NCI-H2107 (cell line): ENCODE results near the gene TCEA2.
"Not testable (repeated sequence)": the region's sequence is repeated elsewhere in the genome, so short reads cannot be mapped to it uniquely, and the experiment has no call there.

Experiments used
- DNase-seq: peaks from one replicate; lab custom pipeline; 2025; lab: John Stamatoyannopoulos, UW

The TCEA2 gene

DNA sequence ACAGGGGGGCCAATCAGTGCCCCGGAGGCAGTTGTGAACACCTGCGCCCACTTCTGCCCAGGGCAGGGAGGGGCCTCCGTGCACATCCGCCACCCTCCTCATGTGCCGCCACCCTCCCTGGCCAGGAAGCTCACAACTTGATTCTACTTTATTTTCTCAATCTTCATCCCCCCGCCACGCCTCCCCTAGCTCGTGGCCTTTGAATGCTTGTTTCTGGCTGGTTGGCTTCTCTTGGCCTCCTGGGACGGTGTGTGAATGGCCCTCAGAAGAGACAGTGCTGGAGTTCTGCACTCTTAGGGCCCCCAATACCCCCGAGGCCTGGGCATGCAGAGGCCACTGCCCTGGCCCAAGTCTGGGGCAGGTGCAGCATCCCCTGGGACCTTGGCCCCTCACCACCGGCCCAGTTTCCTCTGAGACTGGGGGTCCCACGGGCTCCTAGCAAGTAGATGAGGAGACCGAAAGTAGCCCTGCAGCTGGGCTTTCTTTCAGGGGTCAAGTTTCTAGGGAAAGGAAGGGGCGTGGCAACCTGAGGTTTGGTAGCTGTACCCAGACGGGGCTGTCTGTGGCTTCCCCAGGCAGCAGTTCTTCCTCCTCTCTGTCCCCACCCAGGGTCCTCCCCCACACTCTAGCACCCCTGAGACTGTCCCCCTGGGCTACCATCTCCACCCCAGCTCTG is 15.0 kb downstream of the TCEA2 start:
- DNase-seq, result no peak

DNA sequence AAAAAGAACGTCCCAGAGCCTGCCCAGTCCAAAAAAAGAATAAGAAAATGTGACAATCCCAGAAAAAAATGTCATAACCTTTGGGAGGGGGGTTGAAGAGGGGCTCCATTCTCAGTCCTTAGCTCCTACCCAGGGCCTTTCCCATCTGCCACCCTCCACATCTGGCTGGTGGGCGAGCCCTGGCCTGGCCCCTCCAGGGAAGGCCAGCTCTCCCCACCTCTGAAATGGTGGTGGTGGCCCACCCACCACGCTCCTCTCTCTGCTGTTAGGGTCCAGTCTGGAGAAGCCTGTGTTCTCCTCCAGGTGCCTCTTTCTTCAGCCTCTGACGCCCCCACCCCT is 15.9 kb downstream of the TCEA2 start:
- no peak for DNase-seq

GRCh38 chr20:64079273-64080012 is 16.4 kb downstream of the TCEA2 start, which contains the start of gene RGS19:
Gene RGS19 (minus strand): TSS chr20:64079518. CDS start chr20:64076886, 2,632 bp downstream.
- no peak for DNase-seq

DNA sequence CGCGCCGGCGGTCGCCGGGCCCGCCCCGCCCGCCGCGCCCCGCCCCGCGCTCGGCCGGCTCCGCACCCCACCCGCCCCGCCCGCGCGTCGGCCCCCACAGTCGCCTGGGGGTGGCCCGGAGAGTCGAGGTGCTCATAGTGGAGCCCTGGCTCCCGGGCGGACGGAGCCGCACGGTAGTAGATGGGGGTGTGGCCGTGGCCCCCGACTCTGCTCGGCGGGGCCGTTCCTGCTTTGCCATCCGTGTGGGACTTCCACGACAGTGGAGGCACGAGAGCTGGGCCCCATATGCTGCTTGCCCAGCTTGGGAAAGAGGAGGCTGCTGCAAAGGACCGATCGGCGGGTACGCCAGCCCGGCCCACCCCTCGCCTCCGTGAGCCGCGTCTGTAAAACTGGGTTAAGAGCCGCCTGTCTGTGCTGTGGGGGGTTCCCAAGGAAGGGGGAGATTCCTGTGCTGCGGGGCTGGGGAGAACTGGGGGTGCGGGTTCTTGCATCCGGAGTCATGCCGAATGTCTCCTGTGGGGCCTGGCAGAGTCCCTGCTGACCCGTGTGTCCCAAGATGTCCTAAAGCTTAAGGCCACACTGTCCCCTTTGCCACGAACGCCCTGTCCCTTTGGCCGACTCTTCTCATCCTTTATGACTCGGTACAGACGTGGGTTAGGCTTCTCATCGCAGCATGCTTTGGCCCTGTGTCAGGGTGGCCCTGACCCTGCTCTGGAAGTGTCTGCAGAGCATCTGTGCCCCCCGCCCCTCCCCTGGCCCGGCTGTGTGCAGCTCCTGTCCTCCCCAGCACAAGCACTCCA is 17.2 kb downstream of the TCEA2 start, which contains the start of gene OPRL1:
Gene OPRL1 (plus strand): TSS at position 70 of the 800 bp plus-strand sequence. CDS start 12,639 bp downstream, outside the sequence.
- DNase-seq, result no peak

- DNase-seq, result no peak
Measured at GRCh38 chr20:64080813-64081623, 18.0 kb downstream of the TCEA2 start.

DNA sequence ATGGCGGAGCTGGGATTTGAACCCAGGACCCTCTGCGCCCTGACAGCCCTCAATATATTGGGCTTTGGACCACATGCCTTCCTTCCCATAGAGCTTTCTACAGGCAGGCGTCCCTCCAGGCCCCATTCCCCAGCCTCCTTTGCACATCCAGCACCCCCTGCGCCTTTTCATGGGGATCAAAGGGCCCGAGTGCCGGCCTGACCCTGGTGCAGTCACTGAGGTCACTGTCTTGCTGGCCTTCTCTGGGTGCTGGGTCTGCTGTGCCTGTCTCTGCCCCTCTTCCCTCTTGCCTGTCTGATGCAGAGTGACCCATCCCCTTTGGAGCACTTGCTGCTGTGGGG is 18.6 kb downstream of the TCEA2 start:
- DNase-seq, result no peak

DNA sequence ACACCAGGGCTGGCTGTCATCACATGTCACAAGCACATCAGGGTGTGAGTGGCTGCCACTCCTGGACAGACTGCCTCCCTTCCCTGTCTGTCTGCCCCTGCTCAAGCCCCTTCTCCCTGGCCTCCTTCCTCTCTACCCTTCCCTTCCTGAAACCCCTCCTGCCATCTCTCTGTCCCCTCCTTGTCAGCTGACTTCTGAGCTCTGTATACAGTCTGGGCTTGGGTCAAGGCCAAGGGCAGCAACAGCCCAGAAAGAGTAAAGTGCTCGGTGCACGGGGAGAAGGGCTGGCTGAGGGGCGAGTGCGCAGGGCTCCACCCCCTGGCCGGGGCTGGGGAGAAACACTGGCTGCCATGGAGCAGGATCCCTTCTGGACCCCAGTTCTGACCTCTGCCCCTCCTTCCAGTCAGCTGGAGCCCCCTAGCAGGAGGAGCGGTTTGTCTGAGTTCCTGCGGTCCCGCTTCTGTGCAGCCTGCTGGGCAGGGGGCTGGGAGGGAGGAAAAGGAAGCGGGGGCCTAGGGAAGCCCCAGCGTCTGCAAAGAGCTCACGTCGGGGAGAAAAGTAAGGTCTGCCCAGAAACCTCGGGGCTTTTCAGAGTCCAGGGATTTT is 19.2 kb downstream of the TCEA2 start:
- no peak for DNase-seq

- no peak for DNase-seq
Measured at GRCh38 chr20:64082820-64083377, 19.9 kb downstream of the TCEA2 start.

- peak; percentile 68 for DNase-seq
Measured at GRCh38 chr20:64083378-64083803, 20.4 kb downstream of the TCEA2 start.

- no peak for DNase-seq
Measured at GRCh38 chr20:64083804-64084684, 21.0 kb downstream of the TCEA2 start, which contains the start of gene LKAAEAR1. Gene LKAAEAR1 (minus strand): TSS chr20:64084398. CDS start chr20:64084219, 179 bp downstream.

- DNase-seq, result no peak
Measured at GRCh38 chr20:64084685-64085152, 21.7 kb downstream of the TCEA2 start.

GRCh38 chr20:64086801-64087200 is 23.8 kb downstream of the TCEA2 start:
- no peak for DNase-seq

GRCh38 chr20:64087226-64087825 is 24.3 kb downstream of the TCEA2 start:
- DNase-seq, result not testable (repeated sequence)

- not testable (repeated sequence) for DNase-seq
Measured at GRCh38 chr20:64088586-64088985, 25.6 kb downstream of the TCEA2 start.

GRCh38 chr20:64090165-64090564 is 27.2 kb downstream of the TCEA2 start:
- no peak for DNase-seq

DNA sequence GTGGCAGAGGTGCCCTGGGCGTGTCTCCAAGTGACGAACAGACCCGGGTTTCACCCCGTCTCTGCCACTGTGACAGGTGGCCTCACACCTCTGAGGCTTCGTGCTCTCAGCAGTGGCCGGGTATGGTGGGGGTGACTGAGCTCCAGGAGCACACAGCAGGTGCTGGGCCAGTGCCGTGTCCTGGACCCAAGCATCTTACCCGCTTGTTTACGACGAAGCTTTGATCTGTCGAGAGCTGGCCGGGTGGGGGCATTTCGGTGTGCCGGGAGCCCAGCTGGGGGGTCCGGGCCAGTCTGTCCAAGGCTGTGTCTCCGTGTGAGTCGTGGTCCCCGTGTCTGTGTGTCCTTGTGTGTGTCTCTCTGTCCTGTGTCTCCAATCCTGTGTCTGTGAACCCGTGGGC is 28.3 kb downstream of the TCEA2 start:
- no peak for DNase-seq

- no peak for DNase-seq
Measured at GRCh38 chr20:64091770-64092169, 28.8 kb downstream of the TCEA2 start.

- no peak for DNase-seq
Measured at GRCh38 chr20:64092258-64093012, 29.4 kb downstream of the TCEA2 start.
